ENCODE results near the gene DTX4.

The DTX4 gene

DNA sequence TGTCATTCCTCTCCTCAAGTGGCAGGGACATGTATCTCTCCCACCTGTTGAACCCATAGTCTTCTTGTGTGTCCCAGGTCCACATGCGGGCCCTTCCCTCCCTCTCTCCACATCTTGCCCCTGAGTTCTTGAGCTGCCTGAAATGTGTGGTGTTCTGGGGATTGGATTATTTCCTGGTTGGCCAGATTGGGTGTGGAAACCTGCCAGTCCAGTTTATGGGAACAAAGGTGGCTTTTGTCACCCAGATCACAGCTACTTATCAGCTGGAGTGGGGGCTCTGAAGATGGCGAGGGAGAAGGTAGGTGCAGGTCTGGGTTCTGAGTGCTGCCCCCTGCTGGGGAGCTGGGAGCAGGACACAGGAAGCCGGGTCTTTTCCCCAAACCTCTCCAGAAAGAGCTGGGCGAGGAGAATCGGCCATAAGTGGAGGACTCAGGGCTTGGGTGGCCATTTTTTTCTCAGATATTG, 14.2 kb downstream of the DTX4 start:
- DNase-seq (ENCODE audit: low read depth), result no peak
- H3K4me3 ChIP-seq (ENCODE audit: low read length), result no peak overlapping the region
- TF ChIP-seq, protein P1, sequence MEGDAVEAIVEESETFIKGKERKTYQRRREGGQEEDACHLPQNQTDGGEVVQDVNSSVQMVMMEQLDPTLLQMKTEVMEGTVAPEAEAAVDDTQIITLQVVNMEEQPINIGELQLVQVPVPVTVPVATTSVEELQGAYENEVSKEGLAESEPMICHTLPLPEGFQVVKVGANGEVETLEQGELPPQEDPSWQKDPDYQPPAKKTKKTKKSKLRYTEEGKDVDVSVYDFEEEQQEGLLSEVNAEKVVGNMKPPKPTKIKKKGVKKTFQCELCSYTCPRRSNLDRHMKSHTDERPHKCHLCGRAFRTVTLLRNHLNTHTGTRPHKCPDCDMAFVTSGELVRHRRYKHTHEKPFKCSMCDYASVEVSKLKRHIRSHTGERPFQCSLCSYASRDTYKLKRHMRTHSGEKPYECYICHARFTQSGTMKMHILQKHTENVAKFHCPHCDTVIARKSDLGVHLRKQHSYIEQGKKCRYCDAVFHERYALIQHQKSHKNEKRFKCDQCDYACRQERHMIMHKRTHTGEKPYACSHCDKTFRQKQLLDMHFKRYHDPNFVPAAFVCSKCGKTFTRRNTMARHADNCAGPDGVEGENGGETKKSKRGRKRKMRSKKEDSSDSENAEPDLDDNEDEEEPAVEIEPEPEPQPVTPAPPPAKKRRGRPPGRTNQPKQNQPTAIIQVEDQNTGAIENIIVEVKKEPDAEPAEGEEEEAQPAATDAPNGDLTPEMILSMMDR (conservative IDR thresholded peaks at IDR 0.05; ENCODE audit: low read depth, low read length), result peak; percentile 81

DNA sequence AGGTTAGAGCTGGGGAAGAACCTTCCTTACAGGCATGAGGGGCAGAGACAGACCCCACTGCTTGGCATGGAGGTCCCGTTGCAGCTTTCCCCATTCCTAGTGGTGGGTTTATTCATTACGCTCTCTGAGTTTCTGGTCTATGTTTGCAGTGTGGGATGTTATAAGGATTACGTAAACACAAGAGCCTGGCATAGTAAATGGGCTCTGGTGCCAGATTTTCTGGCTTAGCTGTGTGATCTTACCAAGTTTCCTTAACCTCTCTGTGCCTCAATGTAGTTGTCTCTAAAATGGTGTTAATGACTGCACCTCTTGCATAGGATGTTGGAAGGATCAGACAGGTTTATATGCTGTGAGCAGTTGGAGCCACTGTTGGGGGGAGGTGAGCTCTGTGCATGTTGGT, 15.1 kb downstream of the DTX4 start:
- TF ChIP-seq, protein P1 (conservative IDR thresholded peaks at IDR 0.05; ENCODE audit: low read depth, low read length), result no peak
- DNase-seq (ENCODE audit: low read depth), result no peak
- H3K4me3 ChIP-seq (ENCODE audit: low read length), result no peak overlapping the region

DNA sequence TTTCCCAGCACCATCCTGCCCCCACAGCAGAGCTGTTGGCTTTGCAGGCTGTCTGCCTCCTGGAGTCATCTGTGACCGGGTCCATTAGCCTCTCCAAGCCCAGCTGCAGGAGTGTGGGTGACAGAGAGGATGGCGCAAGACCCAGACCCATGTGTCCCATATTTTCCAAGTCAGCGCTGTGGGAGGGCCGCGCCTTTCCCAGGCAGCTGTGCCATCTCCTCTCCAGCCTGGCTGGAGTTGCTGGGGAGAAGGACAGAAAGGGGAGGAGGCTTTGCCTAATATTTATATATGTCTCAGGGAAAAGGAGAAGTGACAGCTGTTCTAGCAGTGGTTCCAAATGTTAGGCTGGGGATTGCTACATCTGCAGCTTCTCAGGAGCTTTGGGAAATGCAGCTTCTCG, 15.7 kb downstream of the DTX4 start:
- DNase-seq (ENCODE audit: low read depth), result no peak
- H3K4me3 ChIP-seq (ENCODE audit: low read length), result no peak overlapping the region
- TF ChIP-seq, protein P1 (conservative IDR thresholded peaks at IDR 0.05; ENCODE audit: low read depth, low read length), result no peak

DNA sequence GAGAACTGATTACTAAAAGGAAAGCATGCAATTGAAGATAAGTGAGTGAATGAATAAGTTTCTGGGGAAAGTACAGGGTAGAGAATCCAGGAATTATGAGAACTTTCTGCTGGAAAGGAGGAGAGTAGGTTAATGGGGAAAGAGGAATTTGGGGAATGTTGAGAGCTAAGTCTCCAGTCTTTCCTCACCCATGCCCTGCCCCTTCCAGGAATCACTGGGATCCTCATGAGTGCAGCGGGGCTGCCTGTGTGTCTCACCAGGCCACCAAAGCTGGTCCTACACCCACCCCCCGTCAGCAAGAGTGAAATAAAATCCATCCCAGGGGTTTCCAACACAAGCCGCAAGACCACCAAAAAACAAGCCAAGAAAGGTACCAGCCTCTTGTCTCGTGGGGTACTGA, 17.0 kb downstream of the DTX4 start:
- H3K4me3 ChIP-seq (ENCODE audit: low read length), result no peak overlapping the region
- TF ChIP-seq, protein P1 (conservative IDR thresholded peaks at IDR 0.05; ENCODE audit: low read depth, low read length), result no peak
- no peak for DNase-seq (ENCODE audit: low read depth)

DNA sequence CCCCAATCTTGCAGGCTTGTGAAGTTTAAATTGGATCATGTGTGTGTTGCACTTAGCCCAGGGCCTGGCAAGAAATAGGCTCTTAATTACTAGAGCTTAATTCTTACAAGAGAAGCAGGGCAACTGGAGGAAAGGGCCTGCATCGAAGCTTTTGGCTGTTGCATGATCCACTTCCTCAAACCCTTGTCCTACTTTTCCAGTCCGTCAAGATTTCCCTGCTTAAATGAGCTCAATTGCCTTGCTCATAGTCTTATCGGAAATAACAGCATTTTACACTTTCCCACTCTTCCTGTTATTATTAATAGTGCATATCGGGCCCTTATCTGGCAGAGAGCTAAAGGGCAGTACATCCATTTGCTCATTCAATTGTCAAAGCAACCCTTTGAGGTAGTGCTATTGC, 18.1 kb downstream of the DTX4 start:
- DNase-seq (ENCODE audit: low read depth), result no peak
- no peak overlapping the region for H3K4me3 ChIP-seq (ENCODE audit: low read length)
- TF ChIP-seq, protein P1 (conservative IDR thresholded peaks at IDR 0.05; ENCODE audit: low read depth, low read length), result no peak

DNA sequence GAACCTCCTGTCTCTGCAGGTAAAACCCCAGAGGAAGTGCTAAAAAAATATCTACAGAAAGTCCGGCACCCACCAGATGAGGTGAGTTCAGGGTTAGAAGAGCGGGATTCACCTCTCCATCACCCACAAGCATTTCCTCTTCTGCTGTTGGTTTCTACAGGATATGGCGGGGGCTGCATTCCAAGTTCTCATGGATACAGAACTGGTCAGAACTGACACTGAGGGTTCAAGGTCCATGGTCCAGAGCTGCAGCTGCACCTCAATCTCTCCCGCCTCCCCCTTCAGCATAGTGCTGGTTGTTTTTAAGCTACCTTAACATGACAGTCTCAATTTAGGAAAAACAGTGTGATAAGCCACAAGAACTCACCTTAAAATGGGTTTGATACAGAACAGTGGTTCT, 19.2 kb downstream of the DTX4 start:
- no peak for DNase-seq (ENCODE audit: low read depth)
- TF ChIP-seq, protein P1 (conservative IDR thresholded peaks at IDR 0.05; ENCODE audit: low read depth, low read length), result no peak
- no peak overlapping the region for H3K4me3 ChIP-seq (ENCODE audit: low read length)

DNA sequence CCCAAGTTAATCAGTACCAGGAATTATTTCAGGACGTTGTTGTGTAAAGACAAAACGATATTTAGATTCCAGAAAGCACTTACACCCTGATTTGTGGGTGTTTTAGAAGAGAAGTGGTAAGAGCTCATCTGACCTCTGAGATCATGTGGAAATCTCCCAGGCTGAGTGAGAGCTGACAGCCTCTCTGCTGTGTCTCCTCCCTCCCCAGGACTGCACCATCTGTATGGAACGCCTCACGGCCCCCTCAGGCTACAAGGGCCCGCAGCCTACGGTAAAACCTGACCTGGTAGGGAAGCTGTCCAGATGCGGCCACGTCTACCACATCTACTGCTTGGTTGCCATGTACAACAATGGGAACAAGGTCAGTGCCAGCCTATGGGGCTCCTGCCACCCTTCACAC, 20.0 kb downstream of the DTX4 start:
- no peak for DNase-seq (ENCODE audit: low read depth)
- H3K4me3 ChIP-seq (ENCODE audit: low read length), result no peak overlapping the region
- TF ChIP-seq, protein P1 (conservative IDR thresholded peaks at IDR 0.05; ENCODE audit: low read depth, low read length), result no peak

All from retinal pigment epithelial cell (primary cell).